BJ (cell line): ENCODE results near the gene LRRC15. TPM values are rescaled to one million over a fixed set of nuclear protein-coding genes. Genes with fewer than 3 reads are reported as not detected.

ENCODE experiments used
- CTCF ChIA-PET: fragments of 350-600 bp; formaldehyde crosslinking; extraction: SDS; loops from one replicate; lab custom pipeline; 2021; ENCODE audit warnings: antibody characterized with exemption, inconsistent platforms; lab: Yijun Ruan, JAX
- POLR2A ChIA-PET: fragments of 300-600 bp; sonication (Branson Sonifier 250); formaldehyde crosslinking; extraction: SDS; loops from one replicate; lab custom pipeline; 2021; ENCODE audit warnings: antibody characterized with exemption; lab: Charles Lee
- DNase-seq: peaks from one replicate; pipeline ENCODE4 v3.0.0-alpha.2; 2011; ENCODE audit warnings: low read depth
- H3K27me3 ChIP-seq: 2 replicates; pipeline ENCODE4 v1.6.0; 2011; ENCODE audit warnings: low read length; ENCODE audit not compliant: control insufficient read depth, insufficient read depth
- H3K36me3 ChIP-seq: 2 replicates; pipeline ENCODE4 v1.5.1; 2011; ENCODE audit warnings: low read length; ENCODE audit not compliant: control insufficient read depth, insufficient read depth
- H3K4me3 ChIP-seq: 2 replicates; pipeline ENCODE4 v1.5.1; 2011; ENCODE audit warnings: low read depth, mild to moderate bottlenecking, control low read depth, low read length
- polyA plus RNA-seq: library from polyadenylated mRNA; depleted of rRNA; stranded (reverse); fragments of >200 nt; gene quantifications from 2 replicates; pipeline ENCODE4 v1.2.3, GENCODE V29; 2011
- TF ChIP-seq, protein P1 (sequence below): IDR thresholded peaks from 2 replicates; pipeline ENCODE4 v1.5.1; 2011; ENCODE audit warnings: low read depth, mild to moderate bottlenecking, control low read depth, inconsistent platforms, low read length, moderate library complexity; ENCODE audit not compliant: insufficient read depth

The LRRC15 gene
- polyA plus RNA-seq, 1 experiment: 1.2 TPM

- no peaks in the 10 kb centered on the region for H3K36me3 ChIP-seq
- ChIA-PET CTCF (interaction anchor here (5.9 kb wide), 1 partner anchor 539 kb away, joined by 241 read pairs; no protein-coding TSS in a partner anchor), POLR2A (no interaction called here)
- no peak overlapping the region for H3K4me3 ChIP-seq
- TF ChIP-seq, protein P1, sequence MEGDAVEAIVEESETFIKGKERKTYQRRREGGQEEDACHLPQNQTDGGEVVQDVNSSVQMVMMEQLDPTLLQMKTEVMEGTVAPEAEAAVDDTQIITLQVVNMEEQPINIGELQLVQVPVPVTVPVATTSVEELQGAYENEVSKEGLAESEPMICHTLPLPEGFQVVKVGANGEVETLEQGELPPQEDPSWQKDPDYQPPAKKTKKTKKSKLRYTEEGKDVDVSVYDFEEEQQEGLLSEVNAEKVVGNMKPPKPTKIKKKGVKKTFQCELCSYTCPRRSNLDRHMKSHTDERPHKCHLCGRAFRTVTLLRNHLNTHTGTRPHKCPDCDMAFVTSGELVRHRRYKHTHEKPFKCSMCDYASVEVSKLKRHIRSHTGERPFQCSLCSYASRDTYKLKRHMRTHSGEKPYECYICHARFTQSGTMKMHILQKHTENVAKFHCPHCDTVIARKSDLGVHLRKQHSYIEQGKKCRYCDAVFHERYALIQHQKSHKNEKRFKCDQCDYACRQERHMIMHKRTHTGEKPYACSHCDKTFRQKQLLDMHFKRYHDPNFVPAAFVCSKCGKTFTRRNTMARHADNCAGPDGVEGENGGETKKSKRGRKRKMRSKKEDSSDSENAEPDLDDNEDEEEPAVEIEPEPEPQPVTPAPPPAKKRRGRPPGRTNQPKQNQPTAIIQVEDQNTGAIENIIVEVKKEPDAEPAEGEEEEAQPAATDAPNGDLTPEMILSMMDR: no peak
- DNase-seq: no peak
- H3K27me3 ChIP-seq: peaks cover 11% of the 10 kb centered on the region
These were observed 48.7 kb downstream of the LRRC15 start for GRCh38 chr3:194320744-194321243.

GRCh38 chr3:194320100-194320499 is 49.4 kb downstream of the LRRC15 start:
- CTCF ChIA-PET: interaction anchor here (5.9 kb wide), 1 partner anchor 538 kb away, joined by 241 read pairs; no protein-coding TSS in a partner anchor
- no peak overlapping the region for H3K4me3 ChIP-seq
- no peak for DNase-seq
- no peaks in the 10 kb centered on the region for H3K36me3 ChIP-seq
- POLR2A ChIA-PET: no interaction called here
- TF ChIP-seq, protein P1: no peak
- H3K27me3 ChIP-seq: peaks cover 11% of the 10 kb centered on the region

DNA sequence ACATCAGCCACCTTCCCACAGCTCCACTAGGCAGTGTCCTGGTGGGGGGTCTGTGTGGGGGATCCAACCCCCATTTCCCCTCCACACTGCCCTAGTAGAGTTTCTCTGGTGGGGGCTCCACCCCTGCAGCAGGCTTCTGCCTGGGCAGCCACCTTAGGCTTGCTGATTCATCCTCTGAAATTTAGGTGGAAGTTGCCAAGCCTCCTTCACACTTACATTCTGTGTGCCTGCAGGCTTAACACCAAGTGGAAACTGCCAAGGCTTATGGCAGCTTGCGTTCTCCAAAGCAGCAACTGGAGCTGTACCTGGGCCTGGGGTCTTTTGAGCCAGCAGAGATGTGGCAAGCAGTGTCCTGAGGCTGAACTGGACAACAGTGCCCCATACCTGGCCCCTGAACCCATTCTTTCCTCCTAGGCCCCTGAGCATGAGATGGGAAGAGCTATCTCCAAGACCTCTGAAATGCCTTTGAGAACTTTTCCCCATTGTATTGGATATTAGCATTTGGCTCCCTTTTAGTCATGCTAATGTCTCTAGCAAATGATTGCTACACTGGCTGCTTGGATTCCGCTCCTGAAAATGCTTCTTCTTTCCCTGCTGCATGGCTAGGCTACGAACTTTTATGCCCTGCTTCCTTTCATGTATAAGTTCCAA is 50.9 kb downstream of the LRRC15 start:
- CTCF ChIA-PET: interaction anchor here (0.6 to 5.9 kb wide), 2 partner anchors 178 to 536 kb away, joined by 3 to 241 read pairs; no protein-coding TSS in a partner anchor
- Histone ChIP-seq H3K36me3 (no peaks in the 10 kb centered on the region), H3K4me3 (no peak overlapping the region), H3K27me3 (peaks cover 20% of the 10 kb centered on the region)
- no peak for DNase-seq
- POLR2A ChIA-PET: no interaction called here
- TF ChIP-seq, protein P1: no peak

GRCh38 chr3:194316918-194317317 is 52.6 kb downstream of the LRRC15 start:
- H3K4me3 ChIP-seq: no peak overlapping the region
- CTCF ChIA-PET: interaction anchor here (1.8 to 5.9 kb wide), 5 partner anchors 33 to 652 kb away, joined by 7 to 241 read pairs (median 18); no protein-coding TSS in a partner anchor
- no peak for DNase-seq
- POLR2A ChIA-PET: no interaction called here
- no peaks in the 10 kb centered on the region for H3K36me3 ChIP-seq
- H3K27me3 ChIP-seq: peaks cover 31% of the 10 kb centered on the region
- TF ChIP-seq, protein P1: no peak

DNA sequence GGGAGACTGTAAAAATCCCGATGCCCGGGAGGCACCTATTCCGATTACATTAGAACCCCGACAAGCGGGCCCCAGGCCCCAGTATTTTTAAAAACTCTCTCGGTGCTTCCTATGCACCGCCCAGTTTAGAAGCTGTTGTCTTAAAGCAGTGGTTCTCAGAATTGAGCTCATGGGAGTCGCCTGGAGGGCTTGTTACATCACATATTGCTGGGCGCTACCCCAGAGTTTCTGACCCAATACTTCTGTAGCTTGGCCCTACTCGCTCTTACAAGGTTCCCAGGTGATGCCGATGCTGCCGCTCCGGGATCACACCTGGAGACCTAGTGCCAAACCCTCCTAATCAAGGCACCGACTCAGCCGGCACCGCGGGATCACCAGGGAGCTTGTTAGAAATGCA is 53.6 kb downstream of the LRRC15 start:
- Histone ChIP-seq H3K4me3 (0 out of 2 replicates have a peak overlapping the region, but pooled peaks have one; percentile 0), H3K36me3 (no peaks in the 10 kb centered on the region), H3K27me3 (peaks cover 39% of the 10 kb centered on the region)
- TF ChIP-seq, protein P1: no peak
- CTCF ChIA-PET: interaction anchor here (0.5 to 5.9 kb wide), 59 partner anchors 9 to 855 kb away, joined by 3 to 241 read pairs (median 4); partner anchors contain the start of gene HES1
- DNase-seq: no peak
- POLR2A ChIA-PET: no interaction called here
